GM21381 (cell line): ENCODE measurements around the gene PACS2.

Source experiments
- ATAC-seq: cut with Tn5 transposase; IDR thresholded peaks from one replicate; pipeline ENCODE4 v1.9.1; 2021; ENCODE audit warnings: mild to moderate bottlenecking, moderate library complexity; ENCODE audit not compliant: unreplicated experiment

The PACS2 gene

DNA sequence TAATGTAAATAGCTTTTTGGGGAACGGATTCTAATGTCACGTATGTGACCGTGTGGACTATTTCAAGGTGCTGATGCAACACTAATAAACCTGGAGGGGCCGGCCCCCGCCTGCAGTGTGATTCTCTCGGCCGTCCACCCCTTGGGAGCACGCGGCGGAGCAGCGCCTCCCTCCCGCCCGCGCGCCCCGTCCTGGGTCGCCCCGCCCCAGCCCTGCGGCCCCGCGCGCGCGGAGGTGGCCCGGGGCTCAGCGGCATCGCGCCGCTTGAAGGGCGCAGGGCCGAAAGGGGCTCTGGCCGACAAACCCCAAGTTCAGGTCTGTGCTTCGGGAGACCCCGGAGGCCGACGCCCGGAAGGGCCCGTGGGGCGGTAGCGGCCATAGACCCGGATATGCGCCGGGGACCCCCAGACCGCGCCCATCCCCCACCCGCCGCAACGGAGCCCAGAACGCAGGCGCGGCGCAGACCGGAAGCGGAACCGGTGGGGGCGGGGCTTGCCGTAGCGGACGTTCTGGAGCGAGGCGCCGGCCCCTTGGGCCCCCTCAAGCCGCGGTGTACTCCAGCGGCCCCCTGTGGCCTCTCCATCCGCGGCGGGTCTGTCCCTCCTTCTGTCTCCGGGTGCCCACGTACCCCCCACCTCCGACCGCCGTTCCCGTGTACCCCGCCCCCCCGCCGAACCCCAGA, 83.6 kb downstream of the PACS2 start, which contains the start of gene TEX22:
TEX22 (plus strand) TSS at position 495 of the 682 bp plus-strand sequence. CDS start 803 bp downstream, outside the sequence.
- ATAC-seq: peak; percentile 75

DNA sequence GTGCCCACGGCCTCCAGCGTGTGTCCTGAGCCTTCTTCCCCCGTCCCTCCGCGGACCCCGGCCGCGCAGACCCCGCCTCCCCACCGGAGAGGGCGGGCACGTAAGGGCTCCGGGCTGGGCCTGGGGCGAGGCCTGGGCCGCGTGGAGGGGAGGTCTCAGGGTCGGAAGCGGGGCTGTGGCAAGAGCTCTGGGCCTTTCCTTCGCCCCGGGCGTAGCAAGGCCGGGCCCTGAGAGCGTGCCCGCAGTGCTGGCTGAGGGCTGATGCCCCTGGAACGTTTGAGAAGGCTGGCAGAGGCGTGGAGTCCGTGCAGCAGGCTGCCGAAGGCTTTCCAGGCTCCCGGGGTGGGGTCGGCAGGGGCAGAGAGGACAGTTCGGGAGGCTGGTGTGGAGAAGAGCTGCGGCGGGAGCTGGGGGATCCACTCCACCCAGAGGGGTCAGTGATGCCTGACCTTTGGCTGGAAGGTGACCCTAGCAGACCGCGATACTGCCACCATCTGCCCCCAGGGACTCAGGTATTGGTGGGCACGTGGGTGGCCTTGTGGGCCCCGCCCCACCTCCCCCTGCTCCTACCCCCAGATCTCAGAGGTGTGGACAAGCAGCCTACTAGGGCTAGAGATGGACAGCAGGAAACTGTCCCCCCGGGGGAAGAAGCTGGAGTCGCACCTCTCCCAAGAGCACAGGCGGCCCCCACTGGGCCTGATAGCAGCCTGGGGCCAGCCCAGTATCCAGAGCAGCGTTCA, 84.3 kb downstream of the PACS2 start:
- ATAC-seq: peak; percentile 26

DNA sequence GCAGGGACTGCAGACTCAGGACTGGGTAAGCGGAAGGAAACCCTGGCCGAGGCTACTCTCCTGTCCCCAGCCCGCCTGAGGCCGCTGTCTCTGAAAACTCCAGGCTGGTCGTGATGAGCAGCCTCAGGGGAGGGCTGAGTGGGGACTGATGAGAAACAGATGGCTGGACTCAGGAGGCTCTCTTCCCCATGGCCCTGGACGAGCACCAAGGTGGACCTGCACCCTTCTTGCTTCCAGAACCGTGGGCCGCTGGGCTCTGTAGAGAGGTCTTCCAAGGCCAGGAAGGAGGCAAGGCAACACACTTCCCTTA, 84.9 kb downstream of the PACS2 start:
- no peak for ATAC-seq

DNA sequence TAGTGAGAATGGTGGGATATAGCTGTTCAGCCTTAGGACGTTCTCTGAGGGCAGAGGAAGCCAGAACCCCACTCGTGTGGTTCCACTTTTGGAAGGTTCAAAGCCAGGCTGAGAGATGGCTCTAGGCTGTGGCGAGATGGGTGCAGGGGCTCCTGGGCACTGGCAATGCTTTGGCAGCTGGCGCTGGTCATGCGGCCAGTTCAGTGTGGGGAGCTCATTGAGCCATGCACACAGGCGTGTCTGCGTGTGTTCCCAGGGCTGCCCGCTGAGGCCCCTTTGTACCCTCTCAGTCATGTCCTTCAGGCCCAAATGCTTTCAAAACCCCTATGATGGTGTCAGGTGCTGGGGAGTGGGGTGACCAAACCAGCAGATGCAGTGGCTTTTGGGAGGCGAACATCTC, 85.5 kb downstream of the PACS2 start:
- ATAC-seq: no peak

DNA sequence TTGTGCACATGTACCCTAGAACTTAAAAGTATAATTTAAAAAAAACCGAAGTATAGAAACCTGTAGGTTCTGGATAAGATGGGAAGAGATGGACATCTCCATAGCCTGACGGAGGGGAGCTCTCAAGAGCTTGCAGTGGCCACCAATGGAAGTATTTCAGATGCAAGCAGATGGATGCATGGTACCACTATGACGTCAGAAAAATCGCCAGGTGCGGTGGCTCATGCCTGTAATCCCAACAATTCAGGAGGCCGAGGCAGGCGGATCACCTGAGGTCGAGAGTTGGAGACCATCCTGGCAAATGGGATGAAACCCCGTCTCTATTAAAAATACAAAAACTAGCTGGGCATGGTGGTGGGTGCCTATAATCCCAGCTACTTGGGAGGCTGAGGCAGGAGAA, 87.2 kb downstream of the PACS2 start:
- no peak for ATAC-seq

DNA sequence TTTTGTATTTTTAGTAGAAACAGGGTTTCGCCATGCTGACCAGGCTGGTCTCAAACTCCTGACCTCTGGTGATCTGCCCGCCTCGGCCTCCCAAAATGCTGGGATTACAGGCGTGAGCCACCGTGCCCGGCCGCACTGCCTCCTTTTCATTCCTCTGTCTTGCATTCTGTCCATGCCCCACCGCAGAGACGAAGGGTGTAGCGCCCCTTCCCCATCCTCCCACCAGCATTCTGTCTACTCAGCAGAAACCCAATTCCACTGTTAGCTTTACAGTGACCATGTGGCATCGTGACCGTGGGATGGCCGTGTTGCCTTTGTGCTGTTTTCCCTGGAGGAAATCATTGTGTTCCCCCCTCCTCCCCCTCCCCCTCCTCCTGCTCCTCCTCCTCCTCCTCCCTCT, 94.0 kb downstream of the PACS2 start:
- ATAC-seq: no peak

DNA sequence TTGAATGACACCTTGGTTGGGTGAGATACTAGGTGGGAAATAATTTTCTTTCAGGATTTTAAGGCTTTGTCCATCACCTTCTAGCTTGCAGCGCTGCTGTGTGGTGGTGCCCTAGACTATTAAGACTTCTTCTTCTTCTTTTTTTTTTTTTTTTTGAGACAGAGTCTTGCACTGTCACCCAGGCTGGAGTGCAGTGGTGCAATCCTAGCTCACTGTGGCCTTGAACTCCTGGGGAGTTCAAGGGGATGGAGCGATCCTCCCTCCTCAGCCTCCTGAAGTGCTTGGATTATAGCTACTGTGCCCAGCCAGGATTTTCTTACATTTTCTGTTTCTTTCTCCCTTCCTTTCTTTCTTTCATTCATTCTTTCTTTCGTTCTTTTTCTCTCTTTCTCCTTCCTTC, 94.8 kb downstream of the PACS2 start:
- ATAC-seq: no peak

DNA sequence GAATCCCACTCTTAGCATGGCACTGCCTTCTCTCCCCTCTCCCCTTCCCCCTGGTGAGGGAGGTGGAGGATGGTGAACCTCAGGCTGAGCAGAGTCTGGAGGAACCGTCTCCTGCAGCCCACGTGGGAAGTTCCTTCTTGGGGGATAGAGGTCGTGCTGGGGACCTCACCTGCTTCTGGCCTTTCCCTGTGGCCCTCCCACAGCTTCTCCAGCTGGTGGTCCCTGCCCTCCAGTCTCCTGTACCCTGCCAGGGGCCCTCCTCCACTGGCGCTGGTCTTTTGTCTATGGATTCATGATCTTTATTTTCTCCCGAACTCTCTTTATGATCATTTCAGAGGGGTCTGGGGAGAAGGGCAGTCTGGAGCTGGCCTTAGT, 96.1 kb downstream of the PACS2 start:
- no peak for ATAC-seq

DNA sequence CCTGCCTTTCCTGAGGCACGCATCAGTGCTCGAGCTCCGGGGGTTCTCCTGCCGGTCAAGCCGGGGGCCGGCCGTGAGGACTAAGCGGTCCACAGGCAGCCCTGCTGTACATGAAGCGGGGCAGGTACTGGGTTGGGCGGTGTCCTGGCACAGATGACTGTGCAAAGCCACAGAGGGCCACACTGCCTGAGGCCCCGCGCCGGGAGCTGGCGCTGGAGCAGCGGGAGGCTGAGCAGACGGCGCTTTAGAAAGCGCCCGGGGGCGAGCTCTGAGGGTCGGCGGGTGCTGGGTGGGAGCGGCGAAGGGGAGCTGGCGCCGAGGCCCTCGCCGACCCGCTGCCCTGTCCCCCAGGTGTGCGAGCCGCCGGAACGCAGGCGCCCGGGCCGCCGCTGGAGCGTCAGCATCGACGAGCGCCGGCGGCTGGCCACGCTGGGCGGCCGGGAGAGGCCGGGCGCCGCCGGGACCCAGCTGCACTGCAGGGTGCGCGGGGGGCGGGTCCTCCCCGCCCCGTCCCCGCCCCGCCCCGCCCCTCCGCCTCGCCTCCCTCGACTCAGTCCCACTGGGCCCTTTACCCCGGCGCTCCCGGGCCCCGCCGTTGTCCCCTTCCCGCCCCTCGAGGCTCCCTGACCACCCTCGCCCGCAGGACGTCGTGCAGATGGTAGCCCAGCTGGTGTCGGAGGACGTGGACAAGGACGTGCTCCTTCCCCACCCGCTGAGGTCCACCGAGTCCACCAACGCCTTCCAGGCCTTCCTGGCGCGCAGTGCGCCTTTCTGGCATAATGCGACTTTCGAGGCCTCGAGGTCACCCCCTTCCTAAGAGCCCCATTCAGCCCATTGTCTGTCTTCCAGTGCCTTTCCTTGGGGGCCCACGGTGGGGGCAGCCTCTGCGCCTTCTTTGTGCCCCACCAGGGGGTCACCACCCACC, 96.7 kb downstream of the PACS2 start:
- no peak for ATAC-seq

DNA sequence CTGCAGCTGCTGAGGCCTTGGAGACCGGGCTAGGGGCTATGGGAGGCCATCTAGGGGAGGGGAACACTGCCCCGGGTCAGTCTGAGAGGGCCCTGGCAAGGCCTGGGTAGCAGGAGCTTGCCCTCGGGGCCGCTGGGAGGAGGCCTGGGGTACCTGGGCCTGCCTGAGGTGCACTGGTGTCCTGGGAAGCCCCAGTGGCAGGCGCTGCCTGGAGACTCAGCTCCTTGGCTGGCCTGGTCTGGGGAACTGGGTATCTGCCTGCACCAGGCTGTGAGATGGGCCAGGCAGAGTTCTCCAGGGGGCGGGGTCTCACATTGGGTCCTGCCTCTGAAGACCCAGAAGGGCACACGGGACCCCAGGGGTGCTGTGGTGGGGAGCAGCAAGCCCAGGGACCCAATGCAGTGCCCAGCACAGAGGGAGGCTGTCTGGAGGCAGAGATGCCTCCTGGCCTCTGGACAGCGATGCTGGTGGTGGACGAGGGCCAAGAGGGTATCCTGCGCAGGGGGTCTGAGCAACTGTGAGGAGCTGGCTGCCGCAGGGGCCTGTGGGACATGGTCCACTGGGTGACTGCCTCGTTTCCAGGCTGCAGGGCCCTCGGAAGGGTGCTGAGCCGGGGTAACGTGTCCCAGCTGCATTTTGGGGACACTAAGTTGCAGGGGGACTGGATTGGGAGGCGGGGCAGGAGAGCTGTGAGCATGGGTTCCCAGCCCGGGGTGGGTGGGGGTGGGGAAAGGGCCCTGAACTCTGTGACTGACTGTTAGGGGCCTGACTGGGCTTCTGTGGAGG, 97.6 kb downstream of the PACS2 start:
- ATAC-seq: no peak

DNA sequence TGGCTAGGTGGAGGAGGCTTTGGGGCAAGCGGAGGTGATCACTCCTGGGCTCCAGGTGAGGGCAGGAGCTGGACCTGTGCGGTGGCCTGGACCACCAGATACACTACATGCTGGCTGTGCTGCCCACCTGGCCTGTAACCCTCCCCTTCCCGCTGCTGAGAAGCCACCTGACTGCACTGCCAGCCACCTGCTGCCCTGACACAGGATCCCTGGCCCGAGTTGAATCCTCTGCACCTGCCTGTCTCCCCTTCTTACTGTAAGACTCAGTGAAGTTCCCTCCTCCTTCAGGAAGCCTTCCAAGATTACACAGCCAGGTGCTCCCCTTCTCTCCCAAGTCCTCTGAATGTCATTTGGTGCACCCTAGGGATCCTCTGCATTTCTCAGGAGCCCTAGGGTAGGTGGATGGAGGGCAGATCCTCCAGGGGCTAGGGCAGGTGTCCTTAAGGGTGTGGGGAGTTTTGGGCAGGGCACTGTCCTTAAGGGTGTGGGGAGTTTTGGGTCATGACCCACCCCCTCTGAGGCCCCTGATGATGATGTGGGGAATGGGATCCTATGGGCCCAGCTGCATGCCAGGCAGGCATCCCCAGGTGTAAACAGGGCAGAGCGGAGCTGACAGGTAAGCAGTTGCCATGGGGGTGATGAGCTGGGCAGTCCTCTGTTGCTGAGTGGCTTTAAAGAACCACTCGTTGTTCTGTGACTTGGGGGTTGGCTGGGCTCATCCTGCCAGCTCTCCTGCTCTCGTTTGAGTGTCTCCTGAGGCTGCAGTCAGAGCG, 98.4 kb downstream of the PACS2 start:
- ATAC-seq: no peak

DNA sequence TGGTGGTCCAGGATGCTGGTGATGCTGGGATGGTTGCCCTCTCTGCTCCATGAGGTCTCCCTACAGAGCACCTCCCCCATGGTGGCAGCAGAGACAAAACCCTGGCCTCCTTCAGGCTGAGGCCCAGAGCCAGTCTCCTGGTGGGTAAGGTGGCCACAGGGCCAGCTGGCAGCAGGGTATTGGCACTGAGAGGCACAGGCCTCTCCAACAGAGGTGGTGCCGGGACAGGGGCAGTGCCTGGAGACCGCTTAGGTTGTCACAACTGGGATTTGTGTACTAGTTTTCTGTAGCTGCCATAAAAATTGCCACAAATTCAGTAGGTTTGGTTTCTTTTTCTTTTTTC, 99.0 kb downstream of the PACS2 start:
- ATAC-seq: no peak

DNA sequence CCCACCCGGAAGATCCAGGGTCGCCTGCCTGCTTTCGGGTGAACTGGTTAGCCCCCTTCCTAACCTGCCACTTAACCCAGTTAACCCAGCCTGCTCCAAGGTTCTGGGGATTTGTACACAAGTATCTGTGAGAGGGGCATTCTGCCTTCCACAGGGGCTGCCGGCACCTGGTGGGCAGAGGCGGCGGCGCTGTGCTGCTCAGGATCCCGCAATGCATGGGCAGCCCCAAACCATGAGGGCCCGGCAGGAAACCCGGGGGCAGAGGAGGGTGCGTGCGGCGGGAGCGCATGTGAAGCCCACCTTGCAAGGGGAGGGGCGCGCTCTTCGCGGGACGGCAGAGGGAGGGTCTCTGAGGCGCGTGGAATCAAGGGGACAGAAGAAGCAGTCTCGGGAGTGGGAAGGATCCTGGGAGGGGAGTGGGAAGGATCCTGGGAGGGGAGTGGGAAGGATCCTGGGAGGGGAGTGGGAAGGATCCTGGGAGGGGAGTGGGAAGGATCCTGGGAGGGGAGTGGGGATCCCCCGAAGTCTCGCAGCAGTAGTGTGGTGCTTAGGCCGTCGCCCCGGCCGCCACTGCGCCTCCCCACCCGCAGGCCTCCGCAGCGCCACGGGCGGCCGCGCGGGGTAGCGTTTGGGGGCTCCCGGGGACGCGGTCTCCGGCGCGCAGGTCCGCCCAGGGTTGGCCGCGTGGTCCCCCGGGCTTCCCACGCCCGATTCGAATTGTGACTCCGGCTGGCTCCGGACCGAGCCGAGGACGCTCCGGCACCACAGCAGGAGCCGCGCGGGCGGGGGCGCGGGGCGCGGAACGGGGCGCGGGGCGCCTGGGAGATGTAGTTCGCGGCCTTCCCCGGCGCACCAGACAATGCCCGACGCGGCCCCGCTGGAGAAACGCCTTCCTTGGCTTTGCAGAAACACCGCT, 100.2 kb downstream of the PACS2 start:
- peak; percentile 61 for ATAC-seq

DNA sequence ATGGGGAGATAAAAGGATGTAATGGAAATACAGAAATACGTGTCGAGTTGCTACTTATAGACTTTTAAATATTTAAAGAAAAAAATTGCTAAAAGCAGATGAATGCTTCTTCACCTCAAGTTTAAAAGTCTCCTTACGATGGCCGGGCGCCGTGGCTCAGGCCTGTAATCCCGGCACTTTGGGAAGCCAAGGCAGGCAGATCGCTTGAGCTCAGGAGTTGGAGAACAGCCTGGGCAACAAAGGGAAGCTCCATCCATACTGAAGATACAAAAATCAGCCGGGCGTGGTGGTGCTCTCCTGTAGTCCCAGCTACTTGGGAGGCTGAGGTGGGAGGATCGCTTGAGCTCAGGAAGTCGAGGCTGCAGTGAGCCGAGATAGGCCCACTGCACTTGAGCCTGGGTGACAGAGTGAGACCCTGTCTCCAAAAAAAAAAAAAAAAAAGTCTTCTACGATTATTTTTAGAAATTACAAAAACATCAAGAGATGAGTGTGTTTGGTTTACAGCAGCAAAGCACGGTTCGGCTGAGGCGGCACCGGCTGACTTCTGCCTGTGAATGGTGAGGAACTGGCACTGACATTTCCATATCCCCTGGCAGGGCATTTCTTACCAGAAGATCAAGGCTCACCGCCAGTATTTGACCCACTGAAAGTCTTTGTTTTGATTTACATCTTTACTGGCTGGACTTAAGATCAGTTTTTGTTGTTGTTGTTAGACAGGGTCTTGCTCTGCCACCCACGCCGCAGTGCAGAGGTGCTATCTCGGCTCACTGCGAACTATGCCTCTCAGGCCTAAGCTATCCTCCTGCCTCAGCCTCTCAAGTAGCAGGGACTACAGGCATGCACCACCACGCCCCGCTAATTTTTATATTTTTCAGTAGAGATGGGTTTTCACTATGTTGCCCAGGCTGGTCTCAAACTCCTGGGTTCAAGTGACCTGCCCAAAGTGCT, 101.2 kb downstream of the PACS2 start:
- ATAC-seq: no peak

DNA sequence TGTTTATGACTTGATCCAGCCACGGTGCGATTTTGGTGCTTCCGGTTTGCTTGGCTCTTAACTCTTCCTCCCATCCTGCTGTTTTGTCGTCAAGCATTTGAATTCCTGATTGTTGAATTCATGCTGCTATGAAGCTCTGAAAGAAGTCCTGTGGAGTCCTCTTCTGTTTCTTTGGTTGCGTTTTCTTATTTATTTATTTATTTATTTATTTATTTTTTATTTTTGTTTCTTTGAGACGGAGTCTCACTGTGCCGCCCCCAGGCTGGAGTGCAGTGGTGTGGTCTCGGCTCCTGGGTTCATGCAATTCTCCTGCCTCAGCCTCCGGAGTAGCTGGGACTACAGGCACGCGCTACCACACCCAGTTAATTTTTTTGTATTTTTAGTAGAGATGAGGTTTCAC, 102.1 kb downstream of the PACS2 start:
- ATAC-seq: no peak

DNA sequence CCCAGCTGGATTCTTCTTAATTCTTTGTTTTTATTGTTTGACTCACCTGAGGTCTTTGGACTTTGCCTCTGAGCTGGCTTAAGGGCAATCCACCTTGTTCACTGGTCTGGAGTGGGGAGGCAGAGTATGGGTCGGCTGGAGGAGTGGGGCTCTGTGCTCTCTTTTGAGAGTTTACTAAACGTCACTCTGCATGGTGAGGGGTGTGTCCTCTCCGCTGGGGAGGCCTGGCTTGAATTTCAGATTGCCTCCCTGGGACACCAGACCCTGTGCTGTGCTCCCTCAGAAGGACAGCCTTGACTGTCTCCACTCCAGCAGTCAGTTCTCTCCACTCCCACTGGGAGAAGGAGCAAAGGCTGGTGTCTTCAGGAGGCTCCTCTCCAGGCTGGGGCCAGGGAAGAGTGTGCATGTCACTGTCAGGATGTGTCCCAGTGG, 103.2 kb downstream of the PACS2 start:
- ATAC-seq: no peak

DNA sequence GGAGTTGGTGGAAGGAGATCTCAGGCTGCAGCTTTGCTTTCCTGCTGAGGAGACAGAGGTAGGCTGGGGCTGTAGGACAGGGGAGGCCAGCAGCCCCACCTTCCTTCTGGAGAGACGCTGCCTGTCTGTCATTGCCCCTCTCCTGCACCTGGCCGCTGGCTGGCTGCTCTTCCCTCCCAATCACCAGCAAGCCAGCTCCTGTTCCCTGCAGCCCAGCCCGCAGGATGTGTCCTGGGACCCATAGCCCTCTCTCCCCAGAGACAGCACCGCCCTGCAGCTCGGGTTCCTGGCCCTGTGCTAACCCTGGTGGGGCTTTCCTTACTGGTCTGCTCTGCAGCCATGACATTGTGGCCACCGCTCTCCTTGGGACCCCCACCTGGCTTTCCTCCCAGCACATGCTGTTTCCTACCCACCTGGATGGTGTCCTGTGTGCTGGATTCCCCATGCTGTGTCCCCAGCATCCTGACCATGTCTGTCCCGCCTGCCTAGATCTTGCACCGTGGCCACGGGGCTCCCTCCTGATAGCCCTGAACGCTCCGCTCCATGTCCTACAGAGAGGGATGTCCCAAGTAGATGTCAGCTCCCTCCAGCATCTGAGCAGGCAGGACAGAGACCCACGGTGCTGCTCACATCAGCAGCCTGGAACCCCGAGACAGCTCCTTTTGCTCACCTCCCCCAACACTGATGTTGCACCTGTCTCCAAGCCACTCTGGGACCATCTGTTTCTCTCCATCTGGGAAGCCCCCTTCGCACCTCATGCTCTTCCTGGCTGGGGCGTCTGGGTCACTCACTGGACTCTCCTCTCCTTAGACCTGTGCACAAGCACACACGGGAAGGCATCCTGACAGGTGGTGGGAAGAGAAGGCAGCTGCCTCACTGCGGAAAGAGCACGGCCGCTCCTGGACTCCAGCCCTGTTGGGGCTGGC, 104.0 kb downstream of the PACS2 start:
- ATAC-seq: no peak
